Pulmonary artery endothelial cell (primary cell): ENCODE measurements around the gene KCNIP2. TPM values are rescaled to one million over a fixed set of nuclear protein-coding genes. Genes with fewer than 3 reads are reported as not detected.
A peak's percentile ranks its signal among the peaks of the same experiment; 100 is the strongest.

Experiments used
- DNase-seq: peaks from one replicate; pipeline ENCODE4 v3.0.0-alpha.2; 2011; ENCODE audit warnings: low read depth, low spot score
- total RNA-seq: library from RNA; depleted of rRNA; stranded (reverse); fragments of >200 nt; gene quantifications from 2 replicates; pipeline ENCODE4 v1.2.3, GENCODE V29; 2014

The KCNIP2 gene
- total RNA-seq, 1 donor from 2014 or later: 0.07 TPM

DNA sequence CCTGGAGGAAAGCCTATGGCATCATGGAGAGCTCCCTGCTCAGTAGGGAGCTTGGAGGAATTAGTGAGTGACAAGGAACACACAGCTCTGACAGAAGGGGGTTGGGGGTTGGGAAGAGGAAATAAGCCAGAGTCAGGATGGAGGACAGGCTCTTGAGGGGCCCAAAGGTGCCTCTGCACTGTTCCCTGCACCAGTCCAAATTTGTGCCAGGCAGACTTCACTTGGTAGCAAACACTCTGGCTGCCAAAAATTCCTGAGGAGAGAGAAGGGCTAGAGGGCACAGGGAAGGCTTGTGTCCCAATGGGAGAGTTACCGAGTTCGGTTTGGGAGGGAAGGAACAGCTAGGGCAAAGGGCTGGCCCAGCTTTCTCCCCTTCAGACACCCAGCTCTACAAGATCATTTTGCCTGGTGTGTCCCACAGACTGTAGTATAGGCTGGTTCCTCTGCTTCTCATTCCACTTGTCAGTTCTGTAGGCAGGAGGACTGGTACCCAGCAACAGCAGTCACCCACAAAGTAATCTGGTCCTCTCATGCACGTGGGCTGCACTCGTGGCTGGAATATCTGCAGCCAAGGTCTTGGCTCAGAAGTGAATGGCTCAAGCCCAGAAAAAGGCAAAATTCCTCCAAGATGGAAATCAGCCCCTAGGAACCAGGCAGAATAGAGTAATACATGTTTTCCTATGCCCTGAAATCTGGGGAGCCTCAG is 8.0 kb upstream of the KCNIP2 start:
- no peak for DNase-seq

DNA sequence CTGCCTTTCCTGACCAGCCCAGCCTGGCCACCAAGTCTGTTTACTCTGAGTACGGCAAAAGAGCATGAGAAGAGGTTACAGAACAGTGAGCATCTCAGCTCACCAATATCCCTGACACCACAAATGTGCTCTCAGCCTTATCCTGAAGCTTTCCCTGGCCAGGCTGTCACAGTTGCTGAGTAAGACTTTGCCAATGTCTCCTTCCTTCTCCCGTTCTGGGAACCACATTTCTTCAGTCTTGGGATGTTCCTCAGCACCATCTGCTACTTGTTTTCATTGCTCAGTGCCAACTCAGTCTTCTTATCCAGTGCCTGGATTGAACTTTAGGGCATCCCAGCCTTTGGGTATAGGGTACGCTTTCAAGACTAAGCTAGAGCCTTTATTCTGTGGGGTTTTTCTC is 7.1 kb upstream of the KCNIP2 start:
- no peak for DNase-seq

DNA sequence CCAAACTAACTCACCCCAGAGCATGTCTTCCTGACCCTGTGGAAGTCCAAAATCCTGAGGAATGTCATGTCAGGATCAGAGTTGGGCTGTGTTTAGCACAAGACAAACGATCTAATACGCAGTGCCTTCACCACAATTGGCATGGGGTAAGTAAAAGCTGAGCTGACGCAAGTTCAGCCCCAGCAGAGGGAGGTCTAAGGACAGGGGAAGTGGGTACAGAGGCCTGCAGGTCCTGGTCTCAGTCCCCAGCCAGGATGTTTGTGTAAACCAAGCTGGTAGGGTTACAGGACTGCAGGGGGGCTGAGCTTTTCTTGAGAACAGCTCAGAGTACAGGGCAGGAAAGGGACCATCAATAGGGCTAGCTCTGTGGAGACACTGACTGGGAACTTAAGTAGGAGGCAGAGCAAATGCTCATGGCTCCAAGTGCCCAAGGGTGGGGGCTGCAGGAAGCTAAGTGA is 5.3 kb upstream of the KCNIP2 start:
- no peak for DNase-seq

DNA sequence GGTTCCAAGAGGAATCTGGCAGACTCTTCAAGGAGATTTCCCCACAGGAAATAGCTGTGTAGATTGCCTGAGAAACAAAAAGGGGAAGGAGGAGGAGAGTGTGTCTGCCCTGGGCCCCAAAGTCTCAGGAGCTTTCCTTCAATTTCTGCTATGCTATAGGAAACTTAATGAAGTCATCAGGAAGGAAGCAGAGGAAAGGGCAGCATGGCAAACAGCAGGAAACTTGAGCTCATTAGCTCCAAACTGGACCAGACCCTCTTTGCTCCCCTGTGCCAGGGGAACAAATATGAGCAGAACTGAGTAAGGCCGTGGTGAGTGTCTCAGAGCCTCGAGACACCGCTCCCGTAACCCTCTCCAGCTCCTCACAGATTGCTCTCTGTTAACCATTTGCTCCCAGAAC is 4.8 kb upstream of the KCNIP2 start:
- peak; percentile 30 for DNase-seq

DNA sequence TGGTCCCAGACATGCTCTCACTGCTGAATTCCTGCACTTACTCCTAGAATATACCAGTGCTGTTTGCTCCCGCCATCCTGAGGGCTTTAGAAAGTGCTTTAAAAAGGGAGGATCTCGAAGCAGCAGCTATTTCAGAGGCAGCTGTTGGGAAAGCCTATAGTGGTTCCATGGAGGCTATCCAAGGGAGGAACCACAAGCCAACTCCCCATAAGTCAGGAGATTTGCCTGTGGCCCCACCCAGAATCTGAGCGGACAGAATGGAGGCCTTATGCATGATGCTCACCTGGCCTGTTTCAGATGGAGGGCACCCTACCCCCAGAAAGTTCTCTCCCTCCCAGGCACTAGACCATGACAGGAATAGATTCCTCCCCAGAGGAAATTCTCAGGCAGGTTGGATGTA is 2.3 kb upstream of the KCNIP2 start:
- no peak for DNase-seq

DNA sequence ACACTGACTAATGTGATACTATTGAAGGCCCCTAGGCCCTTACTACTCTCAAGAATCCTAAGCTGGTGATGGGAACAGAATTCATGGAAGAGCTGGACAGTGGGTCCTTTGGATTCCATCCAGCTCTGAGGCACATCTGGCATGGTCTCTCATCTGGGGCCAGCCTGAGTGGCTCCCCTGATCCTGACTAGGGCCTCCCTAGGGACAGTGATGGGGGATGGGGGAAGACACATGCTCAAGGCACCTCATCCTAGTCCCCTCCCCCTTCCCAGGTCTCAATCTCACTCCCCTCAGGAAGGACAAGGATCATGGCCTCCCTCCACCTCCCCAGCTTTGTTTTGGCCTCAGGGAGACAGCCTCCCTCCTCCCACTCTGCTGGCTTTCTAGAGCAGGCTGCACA is 1.8 kb downstream of the KCNIP2 start:
- no peak for DNase-seq

DNA sequence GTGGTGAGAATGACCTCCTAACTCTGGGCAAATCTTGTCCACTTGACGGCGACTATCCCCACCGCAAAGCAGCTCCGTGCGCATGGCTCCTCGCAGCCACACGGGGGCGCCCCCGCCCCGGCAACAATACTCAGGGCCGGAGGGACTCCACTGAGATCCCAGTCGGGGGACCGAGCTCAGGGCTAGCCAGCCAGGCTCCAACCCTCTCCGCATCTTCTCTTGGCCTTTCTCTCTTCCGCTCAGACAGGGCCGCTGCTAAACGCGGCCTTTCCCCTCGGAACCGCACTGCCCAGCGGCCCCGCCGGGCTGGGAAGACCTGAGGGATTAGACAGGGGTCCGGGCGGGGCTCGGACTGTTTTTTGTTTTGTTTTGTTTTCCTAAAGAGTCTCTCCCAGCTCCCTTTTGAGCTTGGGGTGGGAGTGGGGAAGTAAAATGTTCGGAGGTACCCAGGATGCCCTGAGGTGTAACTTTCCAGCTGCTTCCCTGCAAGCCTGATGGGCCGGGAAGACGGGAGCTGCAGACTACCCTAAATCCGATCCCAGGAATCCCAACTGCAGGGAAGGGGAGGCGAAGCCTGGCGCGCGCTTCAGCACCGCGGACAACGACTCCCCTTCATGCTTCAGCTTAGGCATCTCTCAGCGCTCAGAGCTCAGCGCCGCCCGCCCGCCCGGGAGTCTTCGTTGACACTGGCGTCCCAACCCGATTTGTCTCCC is 2.7 kb downstream of the KCNIP2 start:
- peak; percentile 55 for DNase-seq

DNA sequence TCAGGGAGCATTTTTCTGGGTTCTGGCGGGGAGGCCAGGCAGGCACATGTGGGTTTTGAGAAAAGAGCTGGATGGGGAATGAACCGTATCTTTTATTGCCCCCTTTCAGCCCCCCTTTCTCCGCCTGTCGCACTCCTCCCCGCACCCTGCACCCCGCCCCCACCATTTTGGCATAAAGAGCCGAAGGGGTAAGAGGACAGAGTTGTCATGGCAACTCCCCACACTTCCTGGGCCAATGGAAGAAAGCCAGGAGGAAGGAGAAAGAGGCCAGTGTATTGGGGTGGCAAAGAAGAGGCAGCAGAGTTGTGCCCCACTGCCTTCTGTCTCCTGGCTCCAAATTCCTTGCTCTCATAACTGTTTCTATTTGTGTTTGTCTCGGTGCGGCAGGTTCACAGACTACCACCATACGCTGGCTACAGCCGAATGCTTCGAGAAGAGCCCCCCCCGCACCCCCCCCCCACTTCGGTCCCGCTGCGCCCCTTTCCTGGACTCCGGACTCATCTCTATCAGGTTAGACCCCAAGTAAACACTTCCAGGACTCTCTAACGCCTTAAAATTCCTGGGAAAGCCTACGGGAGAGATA is 3.4 kb downstream of the KCNIP2 start:
- no peak for DNase-seq

DNA sequence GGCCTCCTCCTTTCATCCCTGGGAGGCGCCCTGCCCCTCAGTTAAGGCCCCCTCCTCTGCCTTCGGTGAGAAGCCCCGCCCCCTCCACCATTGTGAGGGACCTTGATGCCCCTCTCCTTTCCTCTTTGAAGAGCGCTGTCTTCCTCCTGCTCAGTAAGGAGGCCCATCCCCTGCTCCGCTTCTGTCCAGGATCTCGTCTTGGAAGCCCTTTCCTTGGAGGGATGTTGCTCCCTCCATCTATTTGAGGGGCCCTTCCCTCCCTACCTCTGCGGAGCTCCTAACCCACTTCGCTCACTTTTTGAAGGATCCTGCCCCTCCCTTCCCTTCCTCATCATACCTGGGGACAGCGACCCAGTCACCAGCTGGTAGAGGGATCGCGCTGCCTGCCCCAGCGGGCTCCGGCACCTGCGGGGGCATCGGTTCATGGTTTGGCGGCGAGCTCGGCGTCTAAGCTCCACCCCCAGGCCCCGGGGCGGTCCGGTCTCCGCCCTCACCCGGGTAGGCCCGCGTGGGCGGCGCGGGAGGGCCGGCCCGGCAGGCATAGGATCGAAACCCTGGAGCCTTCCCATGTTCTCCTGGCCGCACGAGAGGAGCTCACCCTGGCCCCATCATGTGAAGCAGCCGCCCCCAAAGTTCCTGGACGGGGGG is 4.1 kb downstream of the KCNIP2 start:
- DNase-seq: no peak

DNA sequence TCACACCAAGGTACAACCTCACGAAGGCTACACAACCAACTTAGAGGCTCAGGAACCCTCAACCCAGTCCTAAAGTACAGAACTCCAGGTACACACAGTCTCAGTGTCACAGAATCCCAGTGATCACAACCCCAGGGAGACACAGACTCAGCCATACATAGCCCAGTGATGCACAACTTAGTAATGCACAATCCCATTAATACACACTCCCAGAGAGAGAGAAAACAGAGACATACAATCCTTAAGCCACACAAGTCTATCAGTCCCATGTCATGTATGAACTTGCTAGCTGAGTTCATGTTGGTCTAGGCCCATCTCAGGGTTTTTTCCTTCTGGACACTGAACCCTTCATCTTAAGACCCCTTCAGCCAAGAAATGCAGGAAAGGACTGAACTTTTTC is 4.6 kb downstream of the KCNIP2 start:
- DNase-seq: no peak

DNA sequence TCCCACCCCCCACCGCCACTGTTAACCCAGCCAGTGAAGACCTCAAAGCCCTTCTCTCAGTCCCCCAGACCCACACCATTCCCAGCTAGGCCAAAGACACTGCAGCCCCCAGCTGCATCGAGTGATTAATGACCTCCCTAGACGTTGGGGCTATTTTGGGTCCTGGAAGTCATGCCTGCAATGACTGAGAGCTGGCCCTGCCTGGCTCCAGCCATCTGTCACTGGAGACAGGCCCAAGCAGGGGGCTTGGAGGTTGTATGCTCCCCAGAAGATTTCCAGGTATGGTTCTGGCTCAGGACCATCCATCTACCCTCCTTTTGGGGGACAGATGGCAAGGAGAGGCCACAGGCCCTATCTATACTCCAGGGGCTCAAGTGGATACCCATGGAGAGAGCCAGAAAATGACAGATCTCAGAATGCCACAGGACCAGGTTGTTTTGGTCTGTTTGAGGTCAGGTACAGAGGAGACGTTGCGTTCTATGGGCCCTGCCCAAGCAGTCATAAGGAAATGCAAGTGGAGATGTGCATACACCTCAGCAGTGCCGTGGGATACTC is 5.1 kb downstream of the KCNIP2 start:
- DNase-seq: no peak

DNA sequence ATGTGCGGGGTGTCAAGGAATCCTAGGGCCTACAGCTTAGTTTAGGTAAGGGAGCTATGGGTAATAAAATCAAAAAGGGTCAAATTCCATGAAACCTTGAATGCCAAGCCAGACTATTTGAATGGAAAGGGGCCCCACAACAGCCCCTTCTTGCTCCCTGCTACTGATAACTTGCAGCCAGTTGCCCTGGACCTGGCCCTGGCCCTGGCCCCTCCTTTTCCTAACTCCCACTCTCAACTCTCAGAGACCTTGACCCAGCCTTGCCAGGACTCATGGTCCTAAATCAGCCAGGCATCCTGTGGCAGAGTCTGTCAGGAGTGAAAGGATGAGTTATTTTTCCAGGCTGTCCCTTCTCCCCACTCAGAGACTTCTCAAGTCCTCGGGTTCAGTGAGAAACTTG is 5.9 kb downstream of the KCNIP2 start:
- no peak for DNase-seq

DNA sequence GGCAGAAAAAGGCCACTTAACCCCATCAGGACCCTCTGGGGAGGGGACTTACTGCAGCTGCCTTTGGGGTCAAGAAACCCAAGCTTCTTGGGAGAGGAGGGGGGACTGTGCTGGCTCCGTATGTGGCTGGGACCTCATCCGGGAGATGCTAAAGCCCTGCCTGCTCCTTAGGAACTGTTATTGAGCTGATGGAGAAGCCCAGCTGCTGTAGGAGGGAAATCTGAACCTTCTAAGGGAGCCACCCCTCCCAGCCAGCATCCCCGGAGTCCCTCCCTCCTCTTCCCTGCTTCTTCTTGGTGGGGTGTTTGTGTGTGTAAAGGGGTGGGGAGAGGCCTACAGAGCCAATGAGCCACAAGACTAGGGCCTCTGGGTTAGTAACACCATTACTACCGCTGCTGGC is 8.2 kb downstream of the KCNIP2 start:
- no peak for DNase-seq

DNA sequence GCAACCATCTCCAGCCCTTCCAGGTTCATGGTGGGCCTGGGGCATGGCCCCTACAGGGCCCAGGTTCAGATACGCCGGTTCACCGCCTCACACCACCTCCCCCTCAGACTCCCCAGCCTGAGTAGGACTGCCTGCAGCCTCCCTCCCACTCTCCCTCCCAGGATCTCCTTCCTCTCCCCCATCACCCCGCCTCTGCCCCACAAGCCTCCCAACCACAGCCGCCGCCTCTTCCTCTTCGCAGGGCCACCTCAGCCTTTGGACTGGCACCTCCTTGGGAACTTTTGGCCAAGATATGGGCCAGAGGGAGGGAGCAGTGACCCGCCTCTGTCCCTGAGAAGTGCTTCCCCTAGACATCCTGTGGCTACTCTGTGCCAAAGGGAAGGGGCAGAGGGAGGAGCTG is 9.3 kb downstream of the KCNIP2 start:
- no peak for DNase-seq

DNA sequence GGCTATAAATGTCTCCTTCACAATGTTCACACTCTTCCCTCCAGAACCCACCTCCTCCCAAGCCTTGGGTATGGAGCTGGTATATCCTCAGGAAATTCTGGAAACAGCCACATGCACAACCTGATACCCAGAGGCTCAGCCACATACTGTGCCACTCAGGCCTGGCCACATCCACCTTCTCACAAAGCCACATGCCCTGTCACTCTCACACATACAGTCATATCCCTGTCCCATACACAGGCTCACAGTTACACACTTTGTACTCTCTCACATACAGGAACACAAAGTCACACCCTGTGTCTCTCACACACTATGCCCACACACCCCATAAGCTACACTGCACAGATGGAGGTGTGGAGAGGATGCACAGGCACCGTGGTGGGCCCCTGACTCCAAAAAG is 10.1 kb downstream of the KCNIP2 start:
- DNase-seq: no peak

DNA sequence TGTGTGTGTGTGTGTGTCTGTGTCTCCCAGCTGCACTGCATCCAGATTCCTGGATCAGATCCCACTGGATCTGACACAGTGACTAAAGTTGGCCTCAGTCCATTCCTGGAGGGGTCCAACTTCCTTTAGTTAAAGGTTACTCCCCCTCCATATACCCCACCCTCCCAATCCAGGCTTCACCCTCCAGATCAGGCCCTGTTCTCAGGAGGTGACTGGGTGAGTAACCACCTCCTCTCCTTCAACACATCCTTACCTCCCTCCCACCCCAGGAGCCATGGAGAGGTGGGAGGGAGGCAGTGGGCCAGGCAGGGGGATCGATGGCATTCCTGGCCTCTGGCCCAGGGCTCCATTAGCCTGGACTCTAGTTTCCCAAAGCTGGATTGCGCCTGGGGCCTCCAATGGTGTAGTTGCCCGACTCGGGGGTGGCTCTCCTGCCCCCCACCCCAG is 11.3 kb downstream of the KCNIP2 start:
- no peak for DNase-seq

DNA sequence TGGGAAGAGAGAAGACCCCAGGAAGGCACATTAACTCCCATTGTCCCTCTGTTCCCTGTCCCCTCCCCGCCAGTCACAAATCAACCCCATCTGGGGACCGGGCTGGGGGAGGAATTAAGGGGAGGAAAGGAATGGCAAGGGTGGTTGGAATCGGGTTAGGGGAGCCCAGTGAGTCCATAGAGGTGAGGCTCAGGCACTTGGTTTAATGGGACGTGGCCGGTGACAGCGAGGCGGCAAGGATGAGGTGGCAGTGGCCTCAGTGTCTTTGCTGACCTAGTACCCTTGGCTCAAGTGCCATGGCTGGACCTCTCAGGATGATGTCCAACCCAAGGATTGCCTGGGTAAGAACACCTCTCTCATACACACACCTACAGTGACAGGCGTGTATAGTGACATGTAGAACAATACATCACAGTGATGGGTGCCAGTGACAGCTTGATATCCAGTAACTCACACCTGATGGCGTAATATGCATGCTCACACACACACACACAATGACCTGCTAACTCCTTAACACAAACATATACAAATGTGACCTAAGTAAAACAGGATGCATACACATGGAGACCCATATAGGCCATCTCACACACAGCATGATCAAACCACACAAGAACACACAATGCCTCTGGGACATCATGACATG is 12.3 kb downstream of the KCNIP2 start:
- no peak for DNase-seq

DNA sequence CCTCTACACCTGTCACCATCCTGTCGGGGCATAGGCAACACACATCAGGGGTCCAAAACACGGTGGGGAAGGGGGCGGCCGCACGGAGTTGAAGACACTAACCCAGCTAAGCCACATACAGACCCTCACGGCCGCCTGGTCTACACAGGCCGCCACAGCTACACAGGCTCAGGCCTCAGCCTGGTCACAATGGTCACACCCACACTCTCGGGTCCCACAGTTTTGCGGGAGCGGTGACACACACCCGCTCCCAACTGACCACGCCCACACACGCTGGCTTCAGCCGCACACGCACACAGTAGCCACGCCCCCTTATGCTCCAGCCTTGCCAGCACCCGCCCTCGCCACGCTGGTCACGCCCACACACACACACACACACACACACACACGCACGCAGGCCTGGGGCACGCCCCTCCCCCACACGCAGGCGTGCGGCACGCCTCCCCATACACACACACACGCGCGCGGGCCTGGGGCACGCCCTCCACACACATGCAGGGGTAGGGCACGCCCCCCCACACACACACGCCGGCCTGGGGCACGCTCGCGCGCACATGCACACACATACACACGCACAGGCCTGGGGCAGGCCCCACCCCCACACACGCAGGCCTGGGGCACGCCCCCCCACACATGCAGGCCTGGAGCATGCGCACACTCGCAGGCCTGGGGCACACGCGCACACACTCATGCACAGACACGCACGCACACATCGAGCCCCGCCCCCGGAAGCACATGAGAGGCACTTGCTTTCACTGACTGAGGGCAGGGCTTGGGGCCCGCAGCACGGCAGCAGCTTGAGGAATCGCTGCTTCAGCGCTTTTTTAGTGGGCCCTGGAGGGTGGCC is 13.1 kb downstream of the KCNIP2 start:
- peak; percentile 67 for DNase-seq

DNA sequence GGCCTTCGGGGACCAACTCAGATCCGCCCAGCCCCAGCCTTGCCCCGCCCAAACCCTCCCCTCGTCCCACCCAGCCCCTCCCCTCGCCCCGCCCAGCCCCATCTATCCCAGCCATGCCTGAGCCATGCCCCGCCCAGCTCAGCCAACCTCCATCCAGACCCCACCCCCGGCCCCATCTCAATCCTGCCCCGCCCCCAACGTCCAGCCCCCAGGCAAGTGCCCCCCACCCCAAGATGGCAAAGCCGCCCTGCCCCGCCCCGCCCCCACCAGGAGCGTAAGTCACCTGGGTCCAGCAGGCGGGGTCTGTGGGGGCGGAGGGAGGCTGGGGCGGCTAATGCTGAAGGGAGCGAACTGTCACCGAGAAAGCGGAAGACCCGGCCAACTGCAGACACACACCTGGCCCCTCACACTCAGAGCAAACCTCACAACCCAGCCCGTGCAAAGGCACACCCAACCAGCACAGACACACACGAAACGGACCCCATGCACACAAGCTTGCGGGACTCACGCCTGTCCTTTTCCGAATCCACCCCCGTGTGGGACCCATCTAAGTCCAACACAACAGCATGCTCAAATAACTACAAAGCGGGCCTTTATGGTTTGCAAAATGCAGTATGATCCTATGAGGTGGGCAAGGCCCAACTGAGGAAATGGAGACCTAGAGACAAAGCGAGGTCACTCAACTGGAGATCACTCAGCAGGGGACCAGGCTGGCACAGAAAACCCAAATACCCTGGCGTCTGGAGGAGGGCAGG is 13.9 kb downstream of the KCNIP2 start:
- no peak for DNase-seq
